DMS 273 treated with DMSO at 0.1 percent for 48 hours (cell line): ENCODE data around the gene COMMD8.

ENCODE experiments used
- DNase-seq: peaks from one replicate; lab custom pipeline; 2025; lab: John Stamatoyannopoulos, UW

Gene COMMD8

GRCh38 chr4:47471591-47471990 lies 8.1 kb upstream of the COMMD8 start:
- no peak for DNase-seq

DNA sequence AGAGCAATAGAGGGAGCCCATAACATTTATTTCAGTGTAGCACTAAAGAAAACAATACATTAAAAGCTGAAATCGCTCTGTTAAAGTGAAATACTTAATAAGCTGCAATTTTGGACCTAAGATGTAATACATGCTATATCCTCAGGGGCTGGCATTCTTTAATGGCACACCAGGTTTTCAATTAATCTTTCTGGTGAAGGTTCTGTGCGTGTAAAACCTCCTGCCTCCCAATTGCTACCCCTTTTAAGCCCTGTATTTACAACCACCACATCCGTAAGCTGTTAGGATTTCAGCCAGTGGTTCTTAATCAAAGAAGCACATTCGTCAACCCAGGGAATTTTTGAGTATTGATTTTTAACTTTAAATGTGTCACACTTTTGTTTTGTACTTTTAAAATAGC lies 7.6 kb upstream of the COMMD8 start:
- no peak for DNase-seq

DNA sequence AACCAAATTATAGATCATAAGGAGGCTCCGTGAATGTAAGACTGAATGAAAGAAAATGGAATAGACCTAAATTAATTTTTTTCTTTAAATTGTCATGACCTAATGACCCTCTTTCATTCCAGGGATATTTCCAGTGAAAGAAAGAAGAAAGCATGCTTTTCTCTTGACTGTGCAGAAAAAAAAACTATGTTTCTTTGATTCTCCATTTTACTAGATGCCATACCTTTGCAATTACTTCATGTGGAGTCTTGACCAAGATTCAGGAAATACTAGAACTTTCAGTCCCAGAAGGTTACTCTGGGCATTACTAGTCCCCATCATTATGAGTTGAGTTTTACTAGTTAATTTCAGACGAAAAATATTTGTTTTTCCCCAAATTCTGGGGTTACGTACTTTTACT lies 6.4 kb upstream of the COMMD8 start:
- no peak for DNase-seq

DNA sequence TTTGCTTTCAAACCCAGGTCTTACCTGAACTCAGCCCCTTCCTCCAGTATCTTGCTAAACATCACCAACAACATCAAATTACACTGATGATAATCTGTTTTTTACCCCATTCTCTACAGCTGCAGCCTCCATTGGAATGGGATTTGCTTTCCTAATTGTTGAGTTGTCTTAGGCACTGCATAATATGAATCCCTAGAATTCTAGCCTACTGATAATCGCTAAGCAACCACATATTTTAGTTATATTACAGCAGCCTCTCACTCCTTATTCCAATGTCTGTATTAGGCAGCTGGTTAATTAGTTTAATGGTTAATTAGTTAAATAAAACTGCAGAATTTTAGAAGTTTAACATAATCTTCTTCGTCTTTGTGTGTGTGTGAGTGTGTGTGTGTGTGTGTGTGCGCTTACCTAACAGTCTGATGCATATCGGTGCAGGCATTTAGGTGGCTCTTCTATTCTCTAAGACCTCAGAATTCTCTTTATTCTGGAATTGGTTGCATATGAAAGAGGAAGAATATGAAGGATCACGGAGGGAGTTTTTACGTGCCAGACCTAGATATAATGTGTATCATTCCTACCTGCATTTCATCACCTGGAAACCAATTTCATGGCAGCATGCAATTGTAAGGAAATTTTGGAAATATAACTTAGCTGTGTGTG lies 5.3 kb upstream of the COMMD8 start:
- DNase-seq: no peak

DNA sequence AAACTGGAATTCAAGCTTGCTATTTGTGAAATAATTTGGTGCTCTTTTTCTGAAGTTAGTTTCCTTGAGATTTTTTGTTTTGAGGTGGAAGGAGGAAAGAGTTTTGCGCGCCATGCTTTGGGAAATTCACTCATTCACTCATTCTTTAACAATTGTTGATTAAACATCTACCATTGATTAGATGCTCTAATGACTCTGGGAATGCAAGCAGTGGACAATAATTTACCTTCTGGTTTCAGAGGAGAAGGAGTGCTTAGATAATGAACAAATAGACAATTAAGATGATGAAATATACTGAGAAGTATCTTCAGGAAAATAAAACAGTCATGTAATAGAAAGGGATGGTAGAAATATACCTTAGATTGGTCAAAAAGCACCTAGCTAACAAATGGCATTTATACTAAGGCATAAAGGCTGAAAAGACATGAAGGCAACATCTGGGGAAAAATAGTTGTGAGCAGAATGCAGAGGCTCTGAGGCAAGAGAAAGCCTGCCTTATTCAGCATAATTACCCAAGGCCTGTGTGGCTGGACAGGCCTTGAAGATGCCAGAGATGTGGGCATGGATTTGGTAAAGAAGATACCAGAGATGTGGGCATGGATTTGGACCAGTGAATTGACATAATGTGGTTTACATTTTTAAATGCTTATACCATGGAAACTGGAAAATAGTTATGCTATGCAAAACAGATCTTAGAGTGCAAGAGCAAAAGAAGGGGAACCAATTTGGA lies 2.7 kb upstream of the COMMD8 start:
- no peak for DNase-seq

GRCh38 chr4:47465004-47465403 lies 1.5 kb upstream of the COMMD8 start:
- DNase-seq: no peak

DNA sequence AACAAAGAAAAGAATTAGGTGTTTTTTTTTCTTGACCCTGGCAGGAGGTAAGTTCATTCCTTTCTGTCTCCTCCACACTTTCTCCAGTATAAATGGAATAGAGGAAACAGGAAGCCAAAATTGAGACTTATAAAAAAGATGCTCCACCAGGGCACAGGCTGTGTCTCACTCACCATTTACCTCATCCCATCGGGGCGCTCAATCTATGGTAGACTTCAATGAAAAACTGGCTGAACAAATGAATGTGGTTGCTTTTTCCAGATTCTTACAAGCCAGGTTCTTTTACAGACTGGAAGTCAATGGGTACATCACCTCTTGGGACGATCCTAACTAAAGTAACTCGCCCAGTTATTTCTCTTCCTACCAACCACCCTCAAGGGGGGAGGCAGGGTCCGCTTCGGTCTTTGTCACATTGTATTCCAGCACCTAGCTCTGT lies 685 bp downstream of the COMMD8 start:
- no peak for DNase-seq

DNA sequence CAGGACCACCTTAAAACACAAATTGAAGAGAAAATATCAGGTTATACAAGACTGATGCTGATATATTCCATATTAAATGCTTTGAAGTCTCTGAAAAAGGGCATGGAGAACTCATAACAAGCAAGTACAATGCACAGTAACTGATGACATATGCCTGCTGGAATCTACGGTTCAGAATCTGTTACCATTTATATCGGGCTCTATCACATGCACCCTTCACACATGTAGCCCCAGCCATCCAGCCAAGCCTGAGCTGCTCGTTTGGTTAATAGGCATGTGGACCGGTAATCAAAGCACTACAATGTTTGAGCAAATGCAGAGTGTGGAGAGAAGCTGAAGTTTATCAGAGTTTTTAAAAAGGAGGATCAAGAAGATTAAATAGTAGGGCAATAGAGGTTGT lies 11.8 kb downstream of the COMMD8 start:
- no peak for DNase-seq

DNA sequence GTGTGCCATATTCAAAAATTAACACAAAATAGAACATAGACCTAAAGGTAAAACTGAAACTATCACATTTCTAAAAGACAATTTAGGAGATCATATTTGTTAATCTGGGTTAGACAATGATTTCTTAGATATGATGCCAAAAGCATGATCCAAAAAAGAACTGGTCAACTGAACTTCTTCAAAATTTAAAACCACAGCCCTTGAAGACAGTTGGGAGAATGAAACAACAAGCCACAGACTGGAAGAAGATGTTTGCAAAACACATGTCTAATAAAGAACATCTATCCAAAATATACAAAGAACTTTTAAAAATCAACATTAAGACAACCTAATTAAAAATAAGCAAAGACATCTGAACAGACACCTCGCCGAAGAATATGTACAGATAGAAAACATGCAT lies 19.5 kb downstream of the COMMD8 start:
- DNase-seq: no peak

- no peak for DNase-seq
Measured at GRCh38 chr4:47442980-47443379, 20.5 kb downstream of the COMMD8 start.

- no peak for DNase-seq
Measured at GRCh38 chr4:47434931-47435330, 28.6 kb downstream of the COMMD8 start.

GRCh38 chr4:47432749-47433148 lies 30.8 kb downstream of the COMMD8 start:
- DNase-seq: no peak

DNA sequence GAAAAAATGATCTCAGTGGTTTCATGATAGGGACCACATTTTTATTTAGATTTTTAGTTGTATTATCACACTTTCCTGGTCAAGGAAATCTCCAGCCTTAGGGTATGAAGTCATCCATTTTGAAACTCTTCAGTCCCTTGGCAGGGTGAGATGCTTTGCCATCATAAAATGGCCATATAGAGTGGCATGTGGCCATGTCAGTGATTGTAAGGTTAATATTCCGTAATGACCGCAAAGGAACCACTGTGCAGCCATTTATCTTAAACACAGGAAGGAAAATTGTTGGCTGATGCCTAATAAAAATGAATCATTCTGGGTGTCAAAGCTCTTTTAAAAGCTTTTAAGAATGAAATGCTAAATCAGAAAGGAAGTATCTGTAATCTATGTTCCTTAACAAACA lies 35.6 kb downstream of the COMMD8 start:
- no peak for DNase-seq

DNA sequence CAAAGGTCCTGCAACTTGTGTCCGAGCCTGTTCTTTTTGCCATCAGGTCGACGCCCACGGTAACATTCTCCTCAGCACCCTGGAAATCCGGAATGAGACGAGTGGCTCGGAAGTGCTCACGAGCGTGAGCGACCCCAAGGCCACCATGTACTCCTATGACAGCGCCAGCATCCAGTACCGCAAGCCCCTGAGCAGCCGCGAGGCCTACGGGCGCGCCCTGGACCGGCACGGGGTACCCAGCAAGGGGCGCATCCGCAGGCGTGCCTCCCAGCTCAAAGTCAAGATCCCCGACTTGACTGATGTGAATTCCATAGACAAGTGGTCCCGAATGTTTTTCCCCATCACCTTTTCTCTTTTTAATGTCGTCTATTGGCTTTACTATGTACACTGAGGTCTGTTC lies 37.9 kb downstream of the COMMD8 start:
- DNase-seq: no peak

DNA sequence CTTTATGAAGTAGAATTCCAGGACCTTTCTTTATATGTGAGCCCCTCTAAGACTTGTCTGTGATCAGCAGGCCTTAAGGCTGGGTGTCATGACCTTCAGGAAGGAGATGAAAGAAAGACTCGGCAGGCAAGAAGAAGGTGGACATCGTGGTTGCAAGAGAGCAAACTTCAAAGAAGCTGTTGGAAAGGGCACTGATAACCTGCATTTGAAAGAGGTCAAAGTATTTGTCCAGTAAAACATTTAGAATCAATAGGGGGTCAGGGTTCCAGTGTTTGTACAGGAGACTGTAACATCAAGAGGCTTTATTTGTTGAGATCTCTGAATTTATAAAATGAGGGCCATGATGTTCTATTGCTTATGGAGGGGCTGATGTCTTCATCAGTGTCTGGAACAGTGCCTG lies 44.2 kb downstream of the COMMD8 start:
- no peak for DNase-seq

GRCh38 chr4:47418147-47418546 lies 45.4 kb downstream of the COMMD8 start:
- no peak for DNase-seq

- DNase-seq: no peak
Measured at GRCh38 chr4:47415719-47416118, 47.8 kb downstream of the COMMD8 start.

DNA sequence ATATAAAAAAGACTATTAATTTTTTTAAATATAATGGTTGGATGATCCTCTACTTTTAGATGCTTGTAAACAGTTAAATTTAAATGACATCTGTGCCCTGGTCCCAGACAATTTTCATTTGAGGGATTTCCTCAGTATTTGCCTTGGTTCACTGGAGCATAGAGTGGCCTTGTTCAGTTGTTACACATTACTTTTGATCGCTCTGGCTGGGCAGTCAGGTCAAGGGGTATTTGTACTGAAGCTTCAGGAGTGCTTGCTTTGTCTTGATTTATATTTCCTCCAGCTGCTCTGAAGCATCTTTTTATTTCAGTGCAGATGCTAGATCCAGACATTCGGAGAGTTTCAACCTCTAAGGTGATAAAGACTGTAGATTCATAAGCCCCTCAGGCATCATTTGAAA lies 50.0 kb downstream of the COMMD8 start:
- DNase-seq: no peak

DNA sequence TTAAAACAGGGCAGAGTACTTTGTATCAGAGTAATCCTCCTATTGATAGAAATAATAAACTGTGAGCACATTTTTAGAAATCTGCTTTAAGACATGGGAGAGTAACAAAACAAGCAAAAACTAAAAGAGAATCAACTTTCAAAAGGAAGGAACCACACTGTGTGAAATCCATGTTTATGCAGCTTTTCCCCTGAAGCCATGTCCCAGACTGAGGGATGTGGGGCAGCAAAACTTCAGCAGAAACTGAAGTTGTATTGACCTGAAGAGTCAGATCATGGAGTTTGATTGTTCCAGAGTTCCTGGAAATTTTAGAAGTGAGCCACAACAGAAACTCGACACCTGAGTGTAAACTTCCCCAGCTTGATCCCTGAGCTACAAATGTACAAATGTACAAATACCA lies 53.2 kb downstream of the COMMD8 start:
- no peak for DNase-seq

DNA sequence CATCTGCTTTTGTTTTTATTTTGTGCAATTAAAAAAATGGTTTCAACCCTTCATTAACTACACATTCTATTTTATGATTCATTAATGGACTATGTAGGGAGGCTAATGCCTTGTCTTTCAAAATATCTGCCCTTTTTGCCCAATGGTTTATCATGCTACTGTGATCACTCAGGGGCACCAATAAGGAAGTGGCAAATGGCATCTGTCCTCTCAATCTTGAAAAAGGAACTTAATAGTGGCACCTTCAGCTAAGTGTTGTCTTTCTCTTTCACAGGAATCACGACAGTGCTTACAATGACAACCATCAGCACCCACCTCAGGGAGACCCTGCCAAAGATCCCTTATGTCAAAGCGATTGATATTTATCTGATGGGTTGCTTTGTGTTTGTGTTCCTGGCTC lies 57.1 kb downstream of the COMMD8 start:
- DNase-seq: no peak
